ENCODE measurements around the gene EPB41.

DNA sequence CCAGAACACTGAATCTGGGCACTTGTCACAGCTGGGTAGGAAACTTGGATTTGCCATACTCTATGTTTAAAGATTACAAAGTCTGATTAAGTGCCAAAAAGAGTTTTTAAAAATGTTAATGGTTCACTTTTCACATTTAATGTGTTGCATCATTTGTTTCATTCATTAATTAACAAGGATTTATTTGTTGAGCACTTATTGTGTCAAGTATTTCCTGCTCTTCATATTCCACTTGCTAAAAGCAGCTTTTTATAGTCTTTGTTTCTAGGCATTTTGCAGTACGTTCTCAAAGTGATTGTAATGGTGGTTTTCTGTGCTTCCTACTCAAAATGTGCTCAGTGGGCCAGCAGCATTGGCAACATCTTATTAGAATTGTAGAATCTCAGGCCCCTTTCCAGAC is 68.7 kb downstream of the EPB41 start:
- TF ChIP-seq FOXA1 (IDR thresholded peaks at IDR 0.05): no peak
- no peak for TF ChIP-seq SP1 (IDR thresholded peaks at IDR 0.05)
- no peak for TF ChIP-seq BHLHE40 (IDR thresholded peaks at IDR 0.05; ENCODE audit: borderline replicate concordance)
- TF ChIP-seq NFRKB (IDR thresholded peaks at IDR 0.05): no peak
